PC-9 (cell line): ENCODE measurements around the gene TACC3.

Experiments
- EZH2 ChIP-seq: fragments of 200-600 bp; sonication (generic); IDR thresholded peaks from 2 replicates; pipeline ENCODE4 v1.8.0; 2017; ENCODE audit warnings: antibody characterized with exemption, low read depth
- TF ChIP-seq, protein P1 (sequence below): fragments of 200-600 bp; sonication (generic); conservative IDR thresholded peaks from 2 replicates; pipeline ENCODE4 v1.6.1; 2017; ENCODE audit warnings: mixed run types, antibody characterized with exemption, mild to moderate bottlenecking, moderate library complexity

DNA sequence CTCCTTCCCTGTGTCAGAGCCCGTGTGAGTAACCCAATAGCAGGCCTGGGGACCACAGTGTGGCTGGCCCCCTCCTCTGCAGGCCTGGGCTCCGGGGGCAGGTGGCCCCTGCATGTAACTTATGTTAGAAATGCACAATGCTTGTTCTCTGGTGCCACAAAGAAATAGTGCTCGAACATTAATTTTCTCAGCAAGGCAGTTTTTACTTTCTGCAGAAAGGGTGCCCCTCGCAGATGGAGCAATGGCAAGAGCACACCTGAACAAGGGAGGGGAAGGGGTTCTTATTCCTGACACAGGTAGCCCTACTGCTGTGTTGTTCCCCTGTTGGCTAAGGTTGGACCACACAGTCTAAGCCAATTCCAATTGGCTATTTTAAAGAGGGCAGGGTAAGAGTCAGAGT lies 17.1 kb downstream of the TACC3 start:
- TF ChIP-seq, protein P1, sequence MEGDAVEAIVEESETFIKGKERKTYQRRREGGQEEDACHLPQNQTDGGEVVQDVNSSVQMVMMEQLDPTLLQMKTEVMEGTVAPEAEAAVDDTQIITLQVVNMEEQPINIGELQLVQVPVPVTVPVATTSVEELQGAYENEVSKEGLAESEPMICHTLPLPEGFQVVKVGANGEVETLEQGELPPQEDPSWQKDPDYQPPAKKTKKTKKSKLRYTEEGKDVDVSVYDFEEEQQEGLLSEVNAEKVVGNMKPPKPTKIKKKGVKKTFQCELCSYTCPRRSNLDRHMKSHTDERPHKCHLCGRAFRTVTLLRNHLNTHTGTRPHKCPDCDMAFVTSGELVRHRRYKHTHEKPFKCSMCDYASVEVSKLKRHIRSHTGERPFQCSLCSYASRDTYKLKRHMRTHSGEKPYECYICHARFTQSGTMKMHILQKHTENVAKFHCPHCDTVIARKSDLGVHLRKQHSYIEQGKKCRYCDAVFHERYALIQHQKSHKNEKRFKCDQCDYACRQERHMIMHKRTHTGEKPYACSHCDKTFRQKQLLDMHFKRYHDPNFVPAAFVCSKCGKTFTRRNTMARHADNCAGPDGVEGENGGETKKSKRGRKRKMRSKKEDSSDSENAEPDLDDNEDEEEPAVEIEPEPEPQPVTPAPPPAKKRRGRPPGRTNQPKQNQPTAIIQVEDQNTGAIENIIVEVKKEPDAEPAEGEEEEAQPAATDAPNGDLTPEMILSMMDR = no peak
- TF ChIP-seq EZH2 = no peak
